Natural killer cell treated with Interleukin-12 subunit alpha and Interleukin-12 subunit beta and Interleukin-15 and Interleukin-18, amount 100 ng/mL, for 72 hours (primary cell): Measurements from ENCODE around the gene RNFT2. TPM values are rescaled to one million over a fixed set of nuclear protein-coding genes. Genes with fewer than 3 reads are reported as not detected.

Experiments used
- ATAC-seq, 2 donors: fragments of 150-1000 bp; cut with Tn5 transposase in 1 of 2; sonication (Bioruptor Pico), chemical (Tn5 transposase) in 1 of 2; 2 replicates each; pipeline ENCODE4 v1.10.0; 2021
- DNase-seq: peaks from one replicate; pipeline ENCODE4 v3.0.0; 2022; ENCODE audit warnings: low spot score
- H3K27ac Mint-ChIP-seq, 2 donors: 1 replicate in 1 of 2; 2 replicates in 1 of 2; pipeline ENCODE4 v1.8.0; 2022; ENCODE audit warnings: mixed read lengths in 2 of 2, mild to moderate bottlenecking in 1 of 2, moderate library complexity in 1 of 2
- H3K27me3 Mint-ChIP-seq, 2 donors: 1 replicate in 1 of 2; 2 replicates in 1 of 2; pipeline ENCODE4 v1.8.0; 2022; ENCODE audit warnings: mixed read lengths in 2 of 2
- H3K36me3 Mint-ChIP-seq: one replicate; pipeline ENCODE4 v1.8.0; 2022; ENCODE audit warnings: mixed read lengths
- H3K4me1 Mint-ChIP-seq, 2 donors: 1 replicate in 1 of 2; 2 replicates in 1 of 2; pipeline ENCODE4 v1.8.0; 2022; ENCODE audit warnings: low read depth in 2 of 2, mixed read lengths in 2 of 2, mild to moderate bottlenecking in 1 of 2
- H3K4me3 Mint-ChIP-seq: one replicate; pipeline ENCODE4 v1.8.0; 2022; ENCODE audit warnings: mixed read lengths
- H3K9me3 Mint-ChIP-seq: 2 replicates; pipeline ENCODE4 v1.8.0; 2022; ENCODE audit warnings: mixed read lengths
- total RNA-seq, 2 donors: library from RNA; stranded (reverse); gene quantifications; one replicate each; pipeline ENCODE4 v1.2.3, GENCODE V29; 2022

Gene RNFT2
- total RNA-seq, 2 donors from 2014 or later = 17.2 to 18.3 TPM

GRCh38 chr12:116897476-116897875, 159.4 kb downstream of the RNFT2 start:
- Mint-ChIP-seq H3K36me3 (no peaks in the 10 kb centered on the region), H3K9me3 (no peaks in the 10 kb centered on the region), H3K4me1 (no peaks in the 10 kb centered on the region), H3K27me3 (peaks cover 35 to 48% of the 10 kb centered on the region in 2 donors), H3K4me3 (no peak overlapping the region), H3K27ac (no peak overlapping the region)
- ATAC-seq = no peak
- DNase-seq = no peak

- H3K27ac Mint-ChIP-seq = no peak overlapping the region
- H3K36me3 Mint-ChIP-seq = no peaks in the 10 kb centered on the region
- no peak overlapping the region for H3K4me3 Mint-ChIP-seq
- H3K27me3 Mint-ChIP-seq = peaks cover 35 to 56% of the 10 kb centered on the region in 2 donors
- ATAC-seq (no peak), DNase-seq (no peak)
- H3K4me1 Mint-ChIP-seq = no peaks in the 10 kb centered on the region
- H3K9me3 Mint-ChIP-seq = no peaks in the 10 kb centered on the region
These were observed 160.6 kb downstream of the RNFT2 start for GRCh38 chr12:116898669-116899068.

- ATAC-seq (no peak), DNase-seq (no peak)
- peaks cover 36 to 49% of the 10 kb centered on the region in 2 donors for H3K27me3 Mint-ChIP-seq
- H3K4me1 Mint-ChIP-seq = no peaks in the 10 kb centered on the region
- H3K27ac Mint-ChIP-seq = no peak overlapping the region
- H3K9me3 Mint-ChIP-seq = no peaks in the 10 kb centered on the region
- H3K36me3 Mint-ChIP-seq = no peaks in the 10 kb centered on the region
- H3K4me3 Mint-ChIP-seq = no peak overlapping the region
These were observed 163.5 kb downstream of the RNFT2 start for GRCh38 chr12:116901612-116902011.

Other genes starting within 250 kb of the RNFT2 start
- gene MAP1LC3B2, start 178.9 kb upstream of the RNFT2 start, total RNA-seq = 1 to 10 TPM; 1.2 to 2.8 TPM
- 10 to 100 TPM; 45.8 to 49.7 TPM for gene SPRING1, start 246 bp upstream of the RNFT2 start, total RNA-seq
- gene HRK, start 143.1 kb downstream of the RNFT2 start, total RNA-seq = not detected
- gene FBXW8, start 172.6 kb downstream of the RNFT2 start, total RNA-seq = 10 to 100 TPM in 1 of 2 donors, 1 to 10 TPM in 1; 9.6 to 11.5 TPM